Measurements from ENCODE around the gene RBMS2.
A peak's percentile ranks its signal among the peaks of the same experiment; 100 is the strongest.
"Not testable (repeated sequence)": the region's sequence is repeated elsewhere in the genome, so short reads cannot be mapped to it uniquely, and the experiment has no call there.

The RBMS2 gene, protein sequence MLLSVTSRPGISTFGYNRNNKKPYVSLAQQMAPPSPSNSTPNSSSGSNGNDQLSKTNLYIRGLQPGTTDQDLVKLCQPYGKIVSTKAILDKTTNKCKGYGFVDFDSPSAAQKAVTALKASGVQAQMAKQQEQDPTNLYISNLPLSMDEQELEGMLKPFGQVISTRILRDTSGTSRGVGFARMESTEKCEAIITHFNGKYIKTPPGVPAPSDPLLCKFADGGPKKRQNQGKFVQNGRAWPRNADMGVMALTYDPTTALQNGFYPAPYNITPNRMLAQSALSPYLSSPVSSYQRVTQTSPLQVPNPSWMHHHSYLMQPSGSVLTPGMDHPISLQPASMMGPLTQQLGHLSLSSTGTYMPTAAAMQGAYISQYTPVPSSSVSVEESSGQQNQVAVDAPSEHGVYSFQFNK

DNA sequence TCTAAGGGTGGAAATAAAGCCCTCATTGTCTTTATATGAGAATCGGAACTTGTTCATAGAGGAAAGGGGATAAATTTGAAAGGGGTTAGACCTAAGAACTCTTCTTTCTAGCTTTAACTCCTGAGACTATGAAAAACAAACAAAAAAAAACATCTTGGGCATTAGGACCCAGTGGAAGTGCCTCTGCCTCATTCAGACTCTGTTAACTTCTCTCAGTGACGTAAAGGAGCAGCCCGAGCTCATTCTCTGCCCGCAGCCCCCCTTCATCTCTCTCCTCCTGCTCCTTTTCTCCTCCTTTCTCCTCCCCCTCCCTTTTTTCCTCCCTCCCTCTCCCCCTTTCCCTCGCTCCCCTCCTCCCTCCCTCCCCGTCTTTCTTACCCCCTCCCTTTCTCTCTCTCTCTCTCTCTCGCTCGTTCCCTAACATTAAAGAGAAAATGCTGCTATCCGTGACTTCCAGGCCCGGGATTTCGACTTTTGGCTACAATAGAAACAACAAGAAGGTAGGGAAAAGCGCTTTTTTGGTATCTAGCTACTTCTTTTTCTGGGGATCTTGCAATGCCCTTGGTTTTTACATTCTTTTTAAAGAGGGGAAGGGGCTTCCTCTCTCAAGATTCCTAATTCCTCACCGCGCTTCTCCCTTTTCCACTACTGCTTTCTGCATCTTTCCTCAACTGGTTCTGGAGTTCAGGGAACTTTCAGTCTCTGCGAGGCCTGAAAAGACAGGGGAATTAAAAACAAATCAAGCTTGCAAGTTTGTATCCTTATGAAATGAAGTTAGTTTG is at the start of gene RBMS2:
RBMS2 (plus strand) TSS at position 231 of the 782 bp plus-strand sequence; CDS start at position 435, 204 bp downstream.
- peak; percentile 53 for DNase-seq
- peaks cover 33% of the 10 kb centered on the region for H3K4me1 Mint-ChIP-seq
- CTCF ChIA-PET = interaction anchor here (0.7 to 3.2 kb wide), 12 partner anchors 8 to 455 kb away, joined by 3 to 18 read pairs (median 4); no protein-coding TSS in a partner anchor
- no peaks in the 10 kb centered on the region for H3K36me3 Mint-ChIP-seq
- no peak within 1 kb of the TSS for H3K27ac Mint-ChIP-seq
- H3K27me3 Mint-ChIP-seq = peaks cover 12% of the 10 kb centered on the region
- H3K4me3 Mint-ChIP-seq = peak within 1 kb of the TSS; percentile 76
- no peaks in the 10 kb centered on the region for H3K9me3 Mint-ChIP-seq

DNA sequence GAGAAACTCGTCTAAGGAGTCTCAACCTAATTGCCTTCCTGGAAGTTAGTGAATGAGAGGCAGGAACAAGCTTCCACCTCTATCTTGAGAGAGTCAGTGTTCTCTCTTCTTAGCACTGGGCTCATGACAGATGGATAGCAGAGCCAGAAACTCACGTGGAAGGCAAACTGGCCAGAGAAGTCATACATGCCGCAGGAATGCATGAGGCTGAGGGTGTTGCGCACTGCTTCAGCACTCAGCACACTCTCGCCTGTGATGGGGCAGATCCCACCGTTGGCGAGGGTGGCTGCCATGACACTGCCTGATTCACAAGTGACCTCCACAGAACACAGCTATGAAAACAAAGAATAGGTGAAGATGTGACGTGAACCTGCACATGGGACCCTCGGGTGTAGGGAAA is 47.2 kb upstream of the RBMS2 start:
- no peak for DNase-seq
- Mint-ChIP-seq H3K36me3 (peaks cover 10% of the 10 kb centered on the region), H3K9me3 (no peaks in the 10 kb centered on the region), H3K27me3 (no peaks in the 10 kb centered on the region), H3K27ac (no peak overlapping the region), H3K4me3 (no peak overlapping the region), H3K4me1 (peaks cover 16% of the 10 kb centered on the region)
- CTCF ChIA-PET = interaction anchor here (1.4 kb wide), 1 partner anchor 11 kb away, joined by 4 read pairs; no protein-coding TSS in a partner anchor

DNA sequence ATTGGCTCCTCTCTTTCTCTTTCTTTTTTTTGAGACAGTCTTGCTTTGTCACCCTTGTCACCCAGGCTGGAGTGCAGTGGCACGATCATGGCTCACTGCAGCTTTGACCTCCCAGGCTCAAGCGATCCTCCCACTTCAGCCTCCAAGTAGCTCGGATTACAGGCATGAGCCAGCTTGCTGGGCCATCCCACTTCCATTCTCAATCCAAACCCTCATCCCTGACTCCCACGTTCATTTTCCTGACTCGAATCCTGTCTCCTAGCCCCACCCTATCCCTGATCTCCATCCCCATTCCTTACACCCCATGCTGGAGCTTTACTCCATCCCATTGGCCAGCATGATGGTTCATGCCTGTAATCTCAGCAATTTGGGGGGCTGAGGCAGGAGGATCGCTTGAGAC is 45.5 kb upstream of the RBMS2 start:
- no peaks in the 10 kb centered on the region for H3K27me3 Mint-ChIP-seq
- CTCF ChIA-PET = interaction anchor here (1.5 kb wide), 1 partner anchor 37 kb away, joined by 4 read pairs; no protein-coding TSS in a partner anchor
- H3K4me1 Mint-ChIP-seq = peaks cover 5% of the 10 kb centered on the region
- peaks cover 3% of the 10 kb centered on the region for H3K36me3 Mint-ChIP-seq
- no peak overlapping the region for H3K4me3 Mint-ChIP-seq
- no peak for DNase-seq
- no peak overlapping the region for H3K27ac Mint-ChIP-seq
- no peaks in the 10 kb centered on the region for H3K9me3 Mint-ChIP-seq

DNA sequence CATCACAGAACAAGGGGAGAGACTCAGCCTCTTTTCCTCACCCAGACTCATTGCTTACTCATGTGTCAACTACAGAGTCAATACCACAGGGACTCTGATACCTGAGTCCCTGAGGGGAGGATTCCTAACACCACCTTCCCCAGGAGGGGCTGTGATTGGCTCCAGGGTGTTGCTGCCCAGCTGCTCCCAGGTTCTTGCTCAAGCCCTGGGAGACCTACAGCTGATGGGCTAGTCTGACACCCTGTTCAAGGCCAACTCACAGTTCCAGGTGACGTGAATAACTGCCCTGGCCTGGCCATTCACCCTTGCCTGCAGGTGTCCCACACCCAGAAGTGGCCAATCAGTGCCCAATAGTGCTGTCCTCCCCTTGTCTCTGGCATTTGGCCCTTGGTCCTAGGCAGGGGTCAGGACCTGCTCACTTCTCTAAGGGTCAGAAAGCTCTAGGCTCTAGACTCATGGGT is 44.6 kb upstream of the RBMS2 start:
- H3K4me1 Mint-ChIP-seq = peaks cover 2% of the 10 kb centered on the region
- no peak overlapping the region for H3K27ac Mint-ChIP-seq
- no peaks in the 10 kb centered on the region for H3K9me3 Mint-ChIP-seq
- H3K27me3 Mint-ChIP-seq = no peaks in the 10 kb centered on the region
- peaks cover 3% of the 10 kb centered on the region for H3K36me3 Mint-ChIP-seq
- no peak overlapping the region for H3K4me3 Mint-ChIP-seq
- CTCF ChIA-PET = no interaction called here
- DNase-seq = no peak

DNA sequence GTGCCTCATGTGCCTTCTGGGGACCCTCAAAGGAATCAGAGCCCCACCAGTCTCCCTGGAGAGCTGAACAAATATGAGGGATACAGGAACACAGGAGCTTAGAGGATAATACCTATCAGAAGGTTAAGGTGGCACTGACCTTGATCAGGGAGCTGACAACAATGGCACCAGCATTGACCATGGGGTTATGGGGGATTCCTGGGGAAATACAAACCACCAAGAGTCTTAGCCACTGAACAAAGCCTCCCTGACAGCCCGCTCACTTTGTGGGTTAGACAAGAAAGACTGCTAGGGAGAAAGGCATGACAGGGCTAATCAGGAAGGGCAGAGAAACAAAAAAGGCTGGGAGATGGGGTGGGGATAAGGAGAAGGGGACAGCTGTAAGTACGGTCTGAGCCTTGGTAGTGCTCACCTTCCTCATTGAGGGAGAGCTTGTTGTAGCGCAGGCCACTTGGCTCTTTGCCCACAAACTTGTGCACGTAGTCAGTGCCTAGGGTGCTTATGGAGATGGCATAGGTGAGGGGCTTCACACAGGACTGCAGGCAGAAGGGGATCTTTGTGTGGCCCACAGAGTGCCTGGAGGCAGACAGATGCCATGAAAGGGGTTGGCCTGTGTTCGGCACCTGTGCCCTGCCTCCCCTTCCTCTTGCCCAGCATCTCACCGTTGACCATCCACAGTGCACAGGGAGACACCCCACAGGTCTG is 43.9 kb upstream of the RBMS2 start:
- CTCF ChIA-PET = no interaction called here
- Mint-ChIP-seq H3K36me3 (peaks cover 3% of the 10 kb centered on the region), H3K27me3 (no peaks in the 10 kb centered on the region), H3K27ac (no peak overlapping the region), H3K4me1 (no peaks in the 10 kb centered on the region), H3K4me3 (no peak overlapping the region), H3K9me3 (no peaks in the 10 kb centered on the region)
- no peak for DNase-seq

DNA sequence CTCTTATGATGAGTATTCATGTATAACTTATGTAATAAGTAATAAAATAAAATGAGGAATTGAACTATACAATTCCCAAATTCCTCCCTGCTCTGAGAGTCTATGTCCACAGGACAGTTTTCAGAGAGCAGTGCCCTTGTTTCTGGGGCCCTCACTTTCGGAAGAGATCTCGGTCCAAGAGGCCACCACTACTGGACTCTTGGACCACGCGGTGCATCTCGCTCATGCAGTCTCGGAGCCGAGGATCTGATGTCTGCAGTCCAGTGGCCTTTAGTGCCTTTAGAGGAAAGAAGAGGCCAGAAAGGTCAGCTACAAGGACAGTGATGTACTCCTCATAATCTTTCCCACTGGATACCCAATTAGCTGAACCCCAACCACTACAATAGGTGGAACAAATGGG is 42.0 kb upstream of the RBMS2 start:
- Mint-ChIP-seq H3K4me3 (no peak overlapping the region), H3K36me3 (peaks cover 3% of the 10 kb centered on the region), H3K27me3 (no peaks in the 10 kb centered on the region), H3K4me1 (no peaks in the 10 kb centered on the region), H3K27ac (no peak overlapping the region), H3K9me3 (no peaks in the 10 kb centered on the region)
- CTCF ChIA-PET = interaction anchor here (1.1 kb wide), 1 partner anchor 22 kb away, joined by 5 read pairs; no protein-coding TSS in a partner anchor
- DNase-seq = no peak

DNA sequence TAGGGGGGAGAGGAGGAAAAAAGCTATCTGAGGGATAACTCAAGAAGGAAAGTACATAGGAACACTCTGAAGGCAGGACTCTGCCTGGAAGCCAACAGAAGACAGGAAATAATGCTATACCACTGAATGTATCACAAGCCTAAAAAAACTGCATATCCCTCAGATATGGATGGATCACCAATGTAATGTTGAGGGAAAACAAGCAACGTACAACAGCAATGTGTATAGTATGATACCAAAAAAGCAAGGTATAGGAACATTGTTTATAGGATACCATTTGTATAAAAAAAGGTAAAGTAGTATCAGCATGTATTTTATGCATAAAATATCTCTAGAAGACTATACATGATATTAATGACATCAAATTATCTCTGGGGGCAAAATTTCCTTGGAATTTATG is 37.1 kb upstream of the RBMS2 start:
- CTCF ChIA-PET = interaction anchor here (1.8 kb wide), 1 partner anchor 12 kb away, joined by 4 read pairs; no protein-coding TSS in a partner anchor

DNA sequence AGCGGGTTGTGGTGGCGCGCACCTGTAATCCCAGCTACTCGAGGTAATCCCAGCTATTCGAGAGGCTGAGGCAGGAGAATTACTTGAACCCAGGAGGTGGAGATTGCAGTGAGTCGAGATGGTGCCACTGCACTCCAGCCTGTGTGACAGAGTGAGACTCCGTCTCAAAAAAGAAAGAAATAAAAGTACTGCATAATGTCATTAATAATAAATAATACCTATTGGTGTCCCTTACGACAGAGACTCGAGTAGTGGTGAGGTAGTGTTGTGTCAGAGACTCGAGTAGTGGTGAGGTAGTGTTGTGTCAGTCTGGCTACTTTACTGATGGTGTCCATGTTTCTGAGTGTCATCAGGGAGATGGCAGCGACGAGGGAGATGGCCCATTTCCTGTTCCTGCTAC is 34.9 kb upstream of the RBMS2 start:
- Mint-ChIP-seq H3K27me3 (peaks cover 56% of the 10 kb centered on the region), H3K4me1 (peaks cover 22% of the 10 kb centered on the region), H3K27ac (no peak overlapping the region), H3K36me3 (peaks cover 3% of the 10 kb centered on the region), H3K9me3 (peaks cover 2% of the 10 kb centered on the region), H3K4me3 (no peak overlapping the region)
- no peak for DNase-seq
- CTCF ChIA-PET = no interaction called here

More for the DNA sequence above, 37.1 kb upstream of the RBMS2 start:
- Mint-ChIP-seq H3K27me3 (peaks cover 35% of the 10 kb centered on the region), H3K4me1 (peaks cover 22% of the 10 kb centered on the region), H3K9me3 (peaks cover 2% of the 10 kb centered on the region), H3K36me3 (peaks cover 2% of the 10 kb centered on the region), H3K4me3 (no peak overlapping the region), H3K27ac (no peak overlapping the region)
- DNase-seq = no peak

DNA sequence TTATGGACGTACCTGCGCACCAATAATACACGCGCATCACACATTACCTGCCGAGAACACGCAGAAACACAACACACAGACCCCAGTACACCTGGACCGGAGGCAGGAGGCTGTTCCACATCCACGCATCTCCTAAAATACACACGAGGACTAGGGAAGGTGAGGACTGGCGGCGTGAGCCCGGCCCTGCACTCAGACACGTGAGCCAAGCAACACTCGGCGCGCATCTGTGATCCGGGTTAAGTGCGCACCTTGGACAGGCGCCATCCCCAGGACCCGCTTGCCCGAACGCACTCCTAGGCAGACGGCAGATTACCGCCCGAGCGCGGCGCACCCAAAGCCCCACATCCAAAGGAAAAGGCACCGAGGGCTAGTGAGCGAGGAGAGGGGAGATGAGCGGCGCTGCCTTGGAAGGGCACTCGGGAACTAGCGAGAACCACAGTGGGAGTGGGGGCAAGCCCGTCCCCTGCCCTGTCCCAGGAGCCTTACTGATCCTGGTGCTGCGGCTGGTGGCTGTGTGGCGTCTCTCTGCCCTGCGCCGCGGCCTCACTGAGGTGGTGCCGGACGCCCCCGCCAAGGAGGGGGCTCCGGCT is 34.1 kb upstream of the RBMS2 start:
- H3K27ac Mint-ChIP-seq = no peak overlapping the region
- DNase-seq = peak; percentile 44
- peaks cover 2% of the 10 kb centered on the region for H3K9me3 Mint-ChIP-seq
- H3K4me3 Mint-ChIP-seq = peak overlapping the region; percentile 74
- peaks cover 22% of the 10 kb centered on the region for H3K4me1 Mint-ChIP-seq
- CTCF ChIA-PET = interaction anchor here (1.2 kb wide), 1 partner anchor 11 kb away, joined by 3 read pairs; no protein-coding TSS in a partner anchor
- H3K36me3 Mint-ChIP-seq = peaks cover 4% of the 10 kb centered on the region
- peaks cover 62% of the 10 kb centered on the region for H3K27me3 Mint-ChIP-seq

DNA sequence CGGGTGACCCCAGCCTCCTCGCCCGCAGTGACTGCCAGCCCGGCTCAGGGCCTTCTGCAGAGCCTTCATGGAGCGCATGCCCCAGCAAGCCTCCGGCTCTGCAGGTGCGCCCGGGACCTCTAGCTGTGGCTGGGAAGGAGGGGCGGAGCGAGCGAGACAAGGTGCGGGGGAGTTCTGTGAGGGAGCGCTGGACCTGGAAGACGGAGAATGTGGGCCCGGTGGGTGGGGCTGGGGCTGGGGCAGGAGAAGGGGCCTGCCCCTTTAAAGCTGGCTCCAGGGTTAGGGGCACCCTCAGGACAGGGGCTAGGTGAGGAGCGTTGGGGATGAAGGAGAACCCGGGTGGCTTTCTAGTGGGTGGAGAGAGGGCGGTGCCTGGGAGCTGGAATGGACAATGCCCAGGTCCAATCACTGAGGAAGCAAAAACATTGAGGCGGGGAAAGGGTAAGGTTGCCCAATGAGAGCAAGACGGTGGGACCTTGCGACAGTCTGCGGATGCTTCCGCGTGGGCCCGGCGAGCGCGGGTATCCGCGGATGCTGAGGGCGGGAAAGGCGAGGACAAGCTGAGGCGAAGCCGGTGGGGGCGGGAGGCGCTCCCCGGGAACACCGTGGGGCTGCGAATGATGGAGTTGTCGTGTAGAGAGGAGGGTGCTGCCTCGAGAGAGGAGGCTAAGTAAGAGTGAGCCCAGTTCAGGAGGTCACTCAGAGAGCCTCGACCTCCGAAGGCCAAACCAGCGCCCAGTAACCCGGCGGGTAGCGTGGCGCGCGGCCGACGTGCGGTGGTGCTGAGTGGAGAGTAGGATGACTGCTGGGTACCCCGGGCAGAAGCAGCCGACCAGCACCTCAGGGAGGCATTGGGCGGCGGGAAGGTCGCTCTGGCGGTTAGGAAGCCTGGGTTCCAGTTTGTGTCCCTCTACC is 33.3 kb upstream of the RBMS2 start, which contains the start of gene GLS2:
GLS2 (minus strand) TSS at position 121 of the 915 bp plus-strand sequence; CDS start at position 78, 43 bp downstream.
- DNase-seq = peak; percentile 79
- CTCF ChIA-PET = interaction anchor here (1.2 kb wide), 1 partner anchor 10 kb away, joined by 3 read pairs; no protein-coding TSS in a partner anchor
- Mint-ChIP-seq H3K4me3 (peak within 1 kb of the TSS; percentile 74), H3K36me3 (peaks cover 4% of the 10 kb centered on the region), H3K27ac (no peak within 1 kb of the TSS), H3K9me3 (peaks cover 2% of the 10 kb centered on the region), H3K27me3 (peaks cover 64% of the 10 kb centered on the region), H3K4me1 (peaks cover 22% of the 10 kb centered on the region)

DNA sequence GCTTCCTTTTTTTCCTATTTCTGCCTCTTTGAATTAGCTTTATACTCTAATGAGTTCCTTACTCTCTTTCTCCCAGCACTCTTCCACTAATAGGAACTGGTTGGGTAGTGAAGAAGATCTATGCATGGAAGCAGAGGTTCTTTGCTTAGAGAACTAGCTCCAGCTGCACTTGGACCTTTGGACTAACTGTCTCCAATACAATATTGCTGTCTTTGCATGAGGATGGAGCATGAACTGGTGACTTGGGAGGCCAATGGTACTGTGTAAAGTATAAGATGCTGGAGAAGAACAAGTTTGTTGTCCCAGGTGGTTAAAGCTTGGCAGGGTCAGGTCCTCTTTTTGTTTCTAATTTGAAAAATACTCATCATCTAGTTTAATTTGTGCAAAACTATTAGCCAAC is 31.3 kb upstream of the RBMS2 start:
- no peak for DNase-seq
- peaks cover 74% of the 10 kb centered on the region for H3K27me3 Mint-ChIP-seq
- peaks cover 22% of the 10 kb centered on the region for H3K4me1 Mint-ChIP-seq
- H3K36me3 Mint-ChIP-seq = peaks cover 4% of the 10 kb centered on the region
- H3K9me3 Mint-ChIP-seq = peaks cover 2% of the 10 kb centered on the region
- no peak overlapping the region for H3K27ac Mint-ChIP-seq
- CTCF ChIA-PET = interaction anchor here (0.7 kb wide), 1 partner anchor 95 kb away, joined by 3 read pairs; no protein-coding TSS in a partner anchor
- no peak overlapping the region for H3K4me3 Mint-ChIP-seq

DNA sequence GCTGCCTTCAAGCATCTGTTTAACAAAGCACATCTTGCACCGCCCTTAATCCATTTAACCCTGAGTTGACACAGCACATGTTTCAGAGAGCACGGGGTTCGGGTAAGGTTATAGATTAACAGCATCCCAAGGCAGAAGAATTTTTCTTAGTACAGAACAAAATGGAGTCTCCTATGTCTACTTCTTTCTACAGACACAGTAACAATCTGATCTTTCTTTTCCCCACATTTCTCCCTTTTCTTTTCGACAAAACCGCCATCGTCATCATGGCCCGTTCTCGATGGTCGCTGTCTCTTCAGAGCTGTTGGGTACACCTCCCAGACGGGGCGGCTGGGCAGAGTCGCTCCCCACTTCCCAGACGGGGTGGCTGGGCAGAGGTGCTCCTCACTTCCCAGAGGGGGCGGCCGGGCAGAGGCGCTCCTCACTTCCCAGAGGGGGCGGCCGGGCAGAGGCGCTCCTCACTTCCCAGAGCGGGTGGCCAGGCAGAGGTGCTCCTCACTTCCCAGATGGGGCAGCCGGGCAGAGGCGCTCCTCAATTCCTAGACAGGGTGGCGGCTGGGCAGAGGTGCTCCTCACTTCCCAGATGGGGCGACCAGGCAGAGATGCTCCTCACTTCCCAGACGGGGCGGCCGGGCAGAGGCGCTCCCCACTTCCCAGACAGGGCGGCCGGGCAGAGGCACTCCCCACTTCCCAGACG is 28.1 kb upstream of the RBMS2 start:
- not testable (repeated sequence) for H3K4me3 Mint-ChIP-seq, H3K27ac Mint-ChIP-seq
- H3K27me3 Mint-ChIP-seq = peaks cover 51% of the 10 kb centered on the region

More for the DNA sequence above, 28.1 kb upstream of the RBMS2 start:
- H3K36me3 Mint-ChIP-seq, CTCF ChIA-PET, H3K9me3 Mint-ChIP-seq, DNase-seq: not testable (repeated sequence)
- peaks cover 13% of the 10 kb centered on the region for H3K4me1 Mint-ChIP-seq

Data from activated naive CD4-positive, alpha-beta T cell treated with anti-CD3 and anti-CD28 coated beads, Interleukin-2, amount 10 ng/mL, durations not matched to agents 7 days and 5 days (primary cell).